ENCODE data around the gene ICAM4. TPM values are rescaled to one million over a fixed set of nuclear protein-coding genes. Genes with fewer than 3 reads are reported as not detected.

ICAM4 gene
- polyA plus RNA-seq, 1 of the 3 experiments (the other 2 are of a cell fraction), result 0.05 TPM

DNA sequence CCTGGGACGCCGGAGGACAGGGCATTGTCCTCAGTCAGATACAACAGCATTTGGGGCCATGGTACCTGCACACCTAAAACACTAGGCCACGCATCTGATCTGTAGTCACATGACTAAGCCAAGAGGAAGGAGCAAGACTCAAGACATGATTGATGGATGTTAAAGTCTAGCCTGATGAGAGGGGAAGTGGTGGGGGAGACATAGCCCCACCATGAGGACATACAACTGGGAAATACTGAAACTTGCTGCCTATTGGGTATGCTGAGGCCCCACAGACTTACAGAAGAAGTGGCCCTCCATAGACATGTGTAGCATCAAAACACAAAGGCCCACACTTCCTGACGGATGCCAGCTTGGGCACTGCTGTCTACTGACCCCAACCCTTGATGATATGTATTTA, 1.4 kb upstream of the ICAM4 start:
- DNase-seq, result no peak
- Histone ChIP-seq H3K4me2 (no peak overlapping the region), H3K9me2 (no peaks in the 10 kb centered on the region), H3K9ac (no peak overlapping the region), H3K79me2 (ENCODE audit: insufficient read depth) (no peaks in the 10 kb centered on the region), H3K9me3 (no peaks in the 10 kb centered on the region), H3K27ac (ENCODE audit: low read depth in 2 of 2, low read length in 1 of 2) (no peak overlapping the region), H3K27me3 (ENCODE audit: insufficient read depth) (no peaks in the 10 kb centered on the region; the same call in 1 of the 2 replicates), H3K4me3 (ENCODE audit: low read depth in 2 of 2, low read length in 1 of 2) (no peak overlapping the region), H4K20me1 (ENCODE audit: insufficient read depth) (no peaks in the 10 kb centered on the region), H2AFZ (ENCODE audit: low read depth) (no peak overlapping the region), H3K36me3 (replicated peaks in 1 of 2; ENCODE audit: control insufficient read depth in 1 of 2, insufficient read depth in 2 of 2, low read length in 1 of 2) (no peaks in the 10 kb centered on the region), H3F3A (replicated peaks; ENCODE audit: insufficient read depth) (peaks cover 11% of the 10 kb centered on the region), H3K4me1 (ENCODE audit: control insufficient read depth in 1 of 2, insufficient read depth in 2 of 2, low read depth in 1 of 2, low read length in 1 of 2) (peaks cover 0 to 14% of the 10 kb centered on the region in 2 experiments; a peak in 1 of 4 replicates)
- 93% methylated on average over 4 of the region's 4 CpGs for WGBS (ENCODE audit: low lambda C conversion rate)
- ChIA-PET CTCF (interaction anchor here (0.6 to 7.4 kb wide), 5 partner anchors 8 to 415 kb away, joined by 3 to 65 read pairs (median 4); partner anchors contain the start of gene ICAM1), POLR2A (no interaction called here)
- TF ChIP-seq, protein P1, sequence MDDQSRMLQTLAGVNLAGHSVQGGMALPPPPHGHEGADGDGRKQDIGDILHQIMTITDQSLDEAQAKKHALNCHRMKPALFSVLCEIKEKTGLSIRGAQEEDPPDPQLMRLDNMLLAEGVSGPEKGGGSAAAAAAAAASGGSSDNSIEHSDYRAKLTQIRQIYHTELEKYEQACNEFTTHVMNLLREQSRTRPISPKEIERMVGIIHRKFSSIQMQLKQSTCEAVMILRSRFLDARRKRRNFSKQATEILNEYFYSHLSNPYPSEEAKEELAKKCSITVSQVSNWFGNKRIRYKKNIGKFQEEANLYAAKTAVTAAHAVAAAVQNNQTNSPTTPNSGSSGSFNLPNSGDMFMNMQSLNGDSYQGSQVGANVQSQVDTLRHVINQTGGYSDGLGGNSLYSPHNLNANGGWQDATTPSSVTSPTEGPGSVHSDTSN (IDR thresholded peaks at IDR 0.05), result no peak
- TF ChIP-seq TEAD4 (IDR thresholded peaks at IDR 0.05; ENCODE audit: borderline replicate concordance, insufficient read depth) (no peak), USF2 (IDR thresholded peaks at IDR 0.05; ENCODE audit: borderline replicate concordance, low read depth, low read length) (no peak), GABPA (IDR thresholded peaks at IDR 0.05; ENCODE audit: low read depth) (no peak), FOSL2 (IDR thresholded peaks at IDR 0.05; ENCODE audit: borderline replicate concordance, low read depth) (no peak), MXI1 (IDR thresholded peaks at IDR 0.05; ENCODE audit: low read depth, low read length) (no peak), RCOR1 (IDR thresholded peaks at IDR 0.05; ENCODE audit: low read length) (no peak), YY1 (IDR thresholded peaks at IDR 0.05; ENCODE audit: low read depth) (no peak), GATA2 (CRISPR knock-in tag; IDR thresholded peaks at IDR 0.05) (no peak), JUND (IDR thresholded peaks at IDR 0.05) (no peak), TCF12 (IDR thresholded peaks at IDR 0.05) (no peak)
- TF ChIP-seq, protein P2, sequence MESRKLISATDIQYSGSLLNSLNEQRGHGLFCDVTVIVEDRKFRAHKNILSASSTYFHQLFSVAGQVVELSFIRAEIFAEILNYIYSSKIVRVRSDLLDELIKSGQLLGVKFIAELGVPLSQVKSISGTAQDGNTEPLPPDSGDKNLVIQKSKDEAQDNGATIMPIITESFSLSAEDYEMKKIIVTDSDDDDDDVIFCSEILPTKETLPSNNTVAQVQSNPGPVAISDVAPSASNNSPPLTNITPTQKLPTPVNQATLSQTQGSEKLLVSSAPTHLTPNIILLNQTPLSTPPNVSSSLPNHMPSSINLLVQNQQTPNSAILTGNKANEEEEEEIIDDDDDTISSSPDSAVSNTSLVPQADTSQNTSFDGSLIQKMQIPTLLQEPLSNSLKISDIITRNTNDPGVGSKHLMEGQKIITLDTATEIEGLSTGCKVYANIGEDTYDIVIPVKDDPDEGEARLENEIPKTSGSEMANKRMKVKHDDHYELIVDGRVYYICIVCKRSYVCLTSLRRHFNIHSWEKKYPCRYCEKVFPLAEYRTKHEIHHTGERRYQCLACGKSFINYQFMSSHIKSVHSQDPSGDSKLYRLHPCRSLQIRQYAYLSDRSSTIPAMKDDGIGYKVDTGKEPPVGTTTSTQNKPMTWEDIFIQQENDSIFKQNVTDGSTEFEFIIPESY (IDR thresholded peaks at IDR 0.05; ENCODE audit: borderline replicate concordance, low read depth), result no peak
- TF ChIP-seq, protein P3, sequence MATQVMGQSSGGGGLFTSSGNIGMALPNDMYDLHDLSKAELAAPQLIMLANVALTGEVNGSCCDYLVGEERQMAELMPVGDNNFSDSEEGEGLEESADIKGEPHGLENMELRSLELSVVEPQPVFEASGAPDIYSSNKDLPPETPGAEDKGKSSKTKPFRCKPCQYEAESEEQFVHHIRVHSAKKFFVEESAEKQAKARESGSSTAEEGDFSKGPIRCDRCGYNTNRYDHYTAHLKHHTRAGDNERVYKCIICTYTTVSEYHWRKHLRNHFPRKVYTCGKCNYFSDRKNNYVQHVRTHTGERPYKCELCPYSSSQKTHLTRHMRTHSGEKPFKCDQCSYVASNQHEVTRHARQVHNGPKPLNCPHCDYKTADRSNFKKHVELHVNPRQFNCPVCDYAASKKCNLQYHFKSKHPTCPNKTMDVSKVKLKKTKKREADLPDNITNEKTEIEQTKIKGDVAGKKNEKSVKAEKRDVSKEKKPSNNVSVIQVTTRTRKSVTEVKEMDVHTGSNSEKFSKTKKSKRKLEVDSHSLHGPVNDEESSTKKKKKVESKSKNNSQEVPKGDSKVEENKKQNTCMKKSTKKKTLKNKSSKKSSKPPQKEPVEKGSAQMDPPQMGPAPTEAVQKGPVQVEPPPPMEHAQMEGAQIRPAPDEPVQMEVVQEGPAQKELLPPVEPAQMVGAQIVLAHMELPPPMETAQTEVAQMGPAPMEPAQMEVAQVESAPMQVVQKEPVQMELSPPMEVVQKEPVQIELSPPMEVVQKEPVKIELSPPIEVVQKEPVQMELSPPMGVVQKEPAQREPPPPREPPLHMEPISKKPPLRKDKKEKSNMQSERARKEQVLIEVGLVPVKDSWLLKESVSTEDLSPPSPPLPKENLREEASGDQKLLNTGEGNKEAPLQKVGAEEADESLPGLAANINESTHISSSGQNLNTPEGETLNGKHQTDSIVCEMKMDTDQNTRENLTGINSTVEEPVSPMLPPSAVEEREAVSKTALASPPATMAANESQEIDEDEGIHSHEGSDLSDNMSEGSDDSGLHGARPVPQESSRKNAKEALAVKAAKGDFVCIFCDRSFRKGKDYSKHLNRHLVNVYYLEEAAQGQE (IDR thresholded peaks at IDR 0.05; ENCODE audit: low read depth, low read length), result no peak
